Cardiac fibroblast (primary cell): ENCODE measurements around the gene C6.

Experiments
- DNase-seq, 2 donors: peaks; one replicate each; pipeline versions ENCODE4 v3.0.0 to v3.0.0-alpha.2; 2010; ENCODE audit warnings: low read depth in 2 of 2
- H3K4me3 ChIP-seq, 2 donors: replicated peaks in 1 of 2; 1 replicate in 1 of 2; 2 replicates in 1 of 2; pipeline ENCODE4 v1.5.1; 2011; ENCODE audit warnings: low read depth in 2 of 2, low read length in 2 of 2, mild to moderate bottlenecking in 2 of 2, moderate library complexity in 1 of 2
- CTCF ChIP-seq: IDR thresholded peaks from one replicate; pipeline ENCODE4 v1.5.1; 2011; ENCODE audit warnings: low read depth, mild to moderate bottlenecking, low read length, inconsistent platforms

Gene C6

GRCh38 chr5:41145306-41145705 is 68.0 kb downstream of the C6 start:
- no peak for DNase-seq
- TF ChIP-seq CTCF: no peak
- H3K4me3 ChIP-seq: no peak overlapping the region

GRCh38 chr5:41143131-41143901 is 70.0 kb downstream of the C6 start:
- H3K4me3 ChIP-seq: no peak overlapping the region
- no peak for DNase-seq
- no peak for TF ChIP-seq CTCF

GRCh38 chr5:41127967-41128690 is 85.2 kb downstream of the C6 start:
- no peak for DNase-seq
- no peak for TF ChIP-seq CTCF
- no peak overlapping the region for H3K4me3 ChIP-seq

- DNase-seq: no peak
- no peak overlapping the region for H3K4me3 ChIP-seq
- TF ChIP-seq CTCF: no peak
Observed at GRCh38 chr5:41122459-41122858, 90.9 kb downstream of the C6 start.

- DNase-seq: no peak
- TF ChIP-seq CTCF: no peak
- no peak overlapping the region for H3K4me3 ChIP-seq
Observed at GRCh38 chr5:41120600-41120999, 92.7 kb downstream of the C6 start.

- no peak for DNase-seq
- TF ChIP-seq CTCF: no peak
- H3K4me3 ChIP-seq: no peak overlapping the region
Observed at GRCh38 chr5:41118177-41118576, 95.2 kb downstream of the C6 start.
